NK-92 treated with Interleukin-12 subunit alpha and Interleukin-12 subunit beta, amount 100 ng/mL, for 24 hours (cell line): ENCODE results near the gene DNAH8.
A peak's percentile ranks its signal among the peaks of the same experiment; 100 is the strongest.
"Not testable (repeated sequence)": the region's sequence is repeated elsewhere in the genome, so short reads cannot be mapped to it uniquely, and the experiment has no call there.

Source experiments
- DNase-seq: peaks from one replicate; lab custom pipeline; 2025; lab: John Stamatoyannopoulos, UW

The DNAH8 gene

DNA sequence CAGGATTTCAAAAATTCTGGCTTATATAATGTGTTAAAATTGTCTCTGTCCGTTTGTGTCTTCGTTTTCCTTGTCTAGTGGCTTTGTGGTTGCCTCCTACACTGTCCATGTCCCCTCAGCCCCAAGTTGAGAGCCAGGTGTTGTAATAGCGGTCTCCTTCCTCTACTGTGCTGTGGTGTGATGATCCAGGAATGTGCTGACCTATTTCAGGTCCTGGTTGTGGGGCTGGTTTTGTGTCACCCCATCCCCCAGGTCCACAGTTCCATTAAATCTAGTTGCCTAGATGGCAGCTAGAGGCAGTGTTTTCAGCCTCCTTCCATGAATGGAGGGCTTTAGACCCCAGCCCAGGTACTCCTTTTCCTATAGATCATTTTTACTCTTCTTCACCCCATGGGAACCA, 128.7 kb downstream of the DNAH8 start:
- DNase-seq: no peak

DNA sequence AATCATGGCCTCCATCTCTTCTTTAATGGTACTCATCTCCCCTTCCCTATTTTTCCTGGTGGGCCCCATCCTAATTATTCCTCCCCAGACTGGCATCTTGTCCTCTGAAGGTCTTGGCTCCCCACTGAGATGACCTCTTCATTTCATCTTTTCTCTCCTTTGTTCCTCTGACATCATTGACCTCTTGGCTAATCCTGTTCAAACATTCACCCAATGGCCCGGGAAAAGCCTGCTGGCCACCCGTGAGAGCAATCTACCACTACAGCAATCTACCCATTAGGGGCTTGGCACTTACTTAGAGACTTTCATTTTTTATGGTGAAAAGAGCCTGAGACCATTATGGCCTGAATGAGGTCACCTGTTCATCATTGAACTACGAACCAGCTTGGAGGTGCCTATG, 130.8 kb downstream of the DNAH8 start:
- DNase-seq: no peak

DNA sequence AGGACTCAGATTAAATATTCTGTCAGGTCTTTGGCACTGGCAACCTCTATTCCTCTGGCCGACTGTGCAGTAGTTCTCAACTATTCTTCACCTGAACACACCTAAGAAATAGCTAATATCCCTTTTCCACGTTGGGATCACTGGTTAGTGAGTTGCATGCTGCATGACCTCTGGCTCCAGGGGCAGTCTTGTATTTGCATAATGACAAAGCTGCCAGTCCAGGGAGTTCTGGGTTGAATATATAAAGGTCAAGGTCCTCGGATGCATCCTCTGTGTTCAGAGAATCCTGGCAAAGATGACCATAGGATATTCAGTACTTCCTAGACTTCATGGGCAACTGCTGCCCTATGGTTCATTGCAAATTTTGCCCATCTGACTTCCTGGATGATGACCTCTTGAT, 131.2 kb downstream of the DNAH8 start:
- no peak for DNase-seq

DNA sequence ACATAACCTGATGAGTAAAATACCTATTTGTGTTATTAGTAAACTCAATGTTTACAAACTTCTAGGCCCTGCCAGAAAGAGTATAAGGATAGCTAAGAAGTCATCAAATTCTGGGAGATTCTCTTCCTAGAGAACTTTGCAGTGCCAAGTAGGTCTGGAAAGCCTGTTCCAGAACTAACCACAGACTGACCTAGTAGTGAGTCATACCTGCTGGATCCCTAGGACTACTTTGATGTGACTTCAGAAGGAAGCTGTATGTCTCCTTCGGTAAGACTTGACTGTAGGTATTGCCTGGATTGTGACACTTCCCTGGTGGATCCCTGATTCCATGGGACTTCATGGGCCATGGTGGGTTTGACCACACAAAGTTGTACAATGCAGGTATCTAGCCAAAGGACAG, 131.7 kb downstream of the DNAH8 start:
- DNase-seq: no peak

DNA sequence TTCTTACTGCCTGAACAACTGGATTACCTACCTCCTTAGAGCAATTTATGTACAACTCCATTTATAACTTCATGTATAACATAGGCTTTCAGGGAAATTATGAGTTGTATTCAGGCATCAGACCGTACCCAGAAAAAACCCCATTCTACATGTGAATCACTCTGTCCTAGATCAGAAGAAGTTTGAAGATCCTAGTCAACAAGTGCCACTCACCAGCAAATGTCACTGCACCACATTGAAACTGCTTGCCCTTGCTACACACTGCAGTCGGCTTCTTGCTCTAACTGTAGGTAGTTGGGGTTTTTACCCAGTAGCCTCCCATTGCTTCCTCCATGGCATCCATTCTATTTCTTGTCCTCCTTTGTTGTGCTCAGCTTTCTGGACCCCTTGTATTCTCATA, 132.4 kb downstream of the DNAH8 start:
- no peak for DNase-seq

DNA sequence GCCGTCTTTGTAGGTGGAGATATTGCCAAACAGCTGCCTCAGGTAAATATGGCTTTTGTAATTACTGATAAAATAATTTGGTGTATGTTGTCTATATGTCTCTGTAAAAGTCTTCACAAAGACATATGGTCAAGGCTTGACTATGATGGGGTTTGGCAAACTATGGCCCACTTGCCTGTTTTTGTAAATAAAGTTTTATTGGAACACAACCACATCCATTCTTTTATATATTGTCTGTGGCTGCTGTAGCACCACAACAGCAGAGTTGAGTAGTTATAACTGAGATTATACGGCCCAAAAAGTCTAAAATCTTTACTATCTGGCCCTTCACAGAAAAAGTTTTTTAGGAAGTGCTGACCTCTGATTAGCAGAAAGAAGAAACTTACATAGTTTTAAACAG, 133.6 kb downstream of the DNAH8 start:
- DNase-seq: no peak

DNA sequence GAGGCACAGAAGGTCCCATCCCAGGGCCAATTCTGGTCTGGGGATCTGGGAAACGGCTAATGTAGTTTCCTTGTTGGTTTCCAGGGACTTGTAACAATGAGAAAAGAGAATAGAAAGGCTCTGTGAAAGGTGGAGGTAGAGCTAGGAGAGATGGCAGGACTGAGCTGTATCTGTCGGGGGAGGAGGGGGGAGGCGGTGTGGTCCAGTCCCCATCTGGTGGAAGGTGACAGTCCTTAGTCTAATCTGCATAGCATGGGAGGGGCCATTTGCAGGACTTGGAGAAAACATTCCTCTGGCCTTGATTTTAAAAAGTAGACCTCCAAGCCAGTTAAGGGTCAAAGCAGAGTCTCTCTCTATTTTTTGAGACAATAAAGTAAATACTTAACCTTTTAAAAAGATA, 137.1 kb downstream of the DNAH8 start:
- DNase-seq: no peak

DNA sequence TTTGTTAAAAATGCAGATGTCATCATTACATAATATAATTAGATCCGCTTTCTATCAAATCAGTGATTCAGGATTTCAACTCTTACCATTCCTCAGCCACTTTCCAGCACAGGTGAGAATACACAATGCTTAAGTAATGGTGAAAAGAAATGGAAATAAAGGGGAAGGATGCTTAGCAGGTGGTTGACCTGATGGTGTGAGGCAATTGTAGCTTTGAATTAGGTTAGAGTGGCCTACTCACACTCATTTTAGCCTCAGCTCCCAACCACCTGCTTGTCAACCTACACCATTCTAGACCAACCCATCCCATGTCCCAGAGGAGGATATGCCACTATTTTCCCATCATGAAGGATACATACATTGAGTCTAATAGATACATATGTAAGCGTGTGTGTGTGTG, 138.1 kb downstream of the DNAH8 start:
- no peak for DNase-seq

DNA sequence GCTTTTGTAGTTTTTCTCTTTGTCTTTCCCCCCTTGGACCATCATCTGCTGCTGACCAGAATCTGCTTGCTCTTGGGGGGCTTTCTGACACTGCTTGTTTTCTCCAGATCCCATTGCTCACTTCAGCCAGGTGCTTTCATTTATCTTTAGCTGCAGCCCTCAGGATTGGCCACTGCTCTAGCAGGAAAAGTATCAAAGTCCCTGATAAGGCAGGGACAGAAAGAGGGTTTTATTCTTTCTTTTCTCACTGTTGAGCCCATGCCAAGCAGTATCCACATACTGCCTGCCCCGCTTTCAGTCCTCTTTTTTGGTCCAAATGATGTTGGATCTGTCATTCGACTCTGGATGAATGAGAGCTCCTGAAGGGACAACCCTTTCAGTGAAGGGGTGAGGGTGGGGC, 141.4 kb downstream of the DNAH8 start:
- no peak for DNase-seq

DNA sequence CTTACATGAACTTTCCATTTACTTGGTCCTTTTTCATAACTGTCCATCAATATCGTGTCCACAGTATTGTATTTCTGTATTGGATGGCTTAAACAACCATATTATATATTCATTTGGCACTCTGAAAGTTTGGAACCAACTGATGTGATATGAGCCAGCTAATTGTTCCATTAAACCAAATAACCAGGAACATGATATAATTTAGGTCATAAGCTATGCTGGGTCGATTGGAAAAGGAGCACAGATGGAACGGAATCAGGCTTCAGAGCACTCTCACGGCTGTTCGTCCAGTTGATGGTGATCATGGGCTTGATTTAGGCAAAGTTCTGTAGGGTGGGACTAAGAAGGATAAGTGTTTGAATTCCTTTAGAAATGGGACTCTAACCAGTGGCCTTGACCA, 142.7 kb downstream of the DNAH8 start:
- DNase-seq: no peak

DNA sequence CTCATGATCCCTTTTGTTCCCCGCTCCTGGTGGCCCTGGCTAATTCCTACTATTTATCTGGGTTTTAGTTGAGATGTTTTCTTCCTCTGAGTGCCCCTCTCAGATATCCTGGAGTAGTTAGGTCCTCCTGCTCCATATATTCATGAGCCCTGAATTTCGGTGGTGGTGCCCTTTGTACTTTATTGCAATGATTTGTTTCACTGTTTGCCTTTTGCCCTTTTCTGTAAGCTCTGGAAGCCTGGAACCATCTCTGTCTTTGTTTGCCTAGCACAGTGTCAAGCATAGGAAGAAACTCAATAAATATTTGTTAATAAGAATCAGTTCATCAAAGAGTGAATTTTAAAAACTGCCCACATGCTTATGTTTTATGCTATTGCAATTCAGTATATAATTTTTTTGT, 144.9 kb downstream of the DNAH8 start:
- DNase-seq: no peak

DNA sequence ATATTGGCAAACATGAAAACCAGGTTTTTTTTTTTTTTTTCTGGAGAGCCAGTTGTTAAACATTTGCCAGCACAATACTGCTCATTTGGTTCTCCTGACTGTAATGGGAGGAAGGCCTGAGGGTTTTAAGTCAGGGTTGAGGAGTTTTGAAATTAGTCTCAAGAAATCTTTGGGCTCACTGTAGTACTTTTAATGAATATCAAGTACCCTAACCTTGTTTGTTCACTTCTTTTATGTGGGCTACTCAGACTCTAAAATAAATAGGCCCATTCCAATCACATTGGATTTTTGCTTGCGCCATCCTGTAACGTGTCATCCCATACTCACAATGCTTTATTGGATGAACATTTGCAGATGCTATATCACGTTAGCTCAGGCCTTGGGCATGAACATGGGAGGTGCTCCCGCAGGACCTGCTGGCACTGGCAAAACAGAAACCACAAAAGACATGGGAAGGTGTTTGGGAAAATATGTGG, 146.9 kb downstream of the DNAH8 start:
- DNase-seq: no peak

DNA sequence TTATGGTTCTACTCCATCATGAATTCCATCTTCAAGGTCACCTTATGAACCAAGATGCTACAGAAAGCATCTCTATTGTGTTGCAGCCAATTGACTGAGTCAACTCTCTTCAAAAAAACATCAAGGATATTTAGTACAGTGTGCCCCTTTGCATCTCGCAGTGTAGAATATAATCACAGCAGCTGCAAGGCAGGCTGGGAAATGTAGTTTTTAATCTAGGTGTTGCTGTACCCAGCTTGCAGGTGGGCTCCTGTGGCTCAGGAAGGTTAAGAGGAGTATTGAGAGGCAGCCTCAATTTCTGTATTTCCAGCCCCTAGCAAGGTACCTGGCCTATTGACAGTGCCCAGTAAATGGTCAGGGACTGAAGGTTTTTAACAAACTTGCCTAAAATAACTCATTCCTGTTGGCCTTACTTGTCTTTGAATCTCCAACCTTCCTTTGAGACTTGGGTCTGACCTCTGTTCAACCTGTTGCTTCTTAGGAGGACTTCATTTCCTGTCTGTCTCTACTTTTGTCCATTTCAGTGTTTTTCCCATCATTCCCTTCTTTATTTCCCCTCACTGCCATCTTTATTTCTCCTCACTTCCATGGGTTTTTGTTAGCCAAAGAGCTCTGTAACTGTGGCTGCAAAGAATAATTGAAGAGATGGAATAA, 150.5 kb downstream of the DNAH8 start:
- DNase-seq: no peak

DNA sequence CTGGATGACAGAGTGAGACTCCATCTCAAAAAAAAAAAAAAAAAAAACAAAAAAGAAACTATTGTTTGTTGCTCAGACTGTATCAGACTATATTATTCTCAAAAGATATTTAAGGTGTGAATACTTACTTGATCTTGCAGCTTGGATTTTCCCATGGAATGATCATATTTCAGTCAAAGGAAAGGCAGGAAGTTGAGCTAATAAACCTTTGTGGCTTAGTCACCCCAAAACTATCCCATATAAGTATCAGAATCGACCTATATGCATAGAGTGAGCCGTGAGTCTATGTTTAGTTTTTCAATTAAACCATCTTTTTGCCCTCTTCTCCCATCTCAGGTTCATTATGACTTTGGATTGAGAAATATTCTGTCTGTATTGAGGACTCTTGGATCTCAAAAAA, 152.6 kb downstream of the DNAH8 start:
- no peak for DNase-seq

DNA sequence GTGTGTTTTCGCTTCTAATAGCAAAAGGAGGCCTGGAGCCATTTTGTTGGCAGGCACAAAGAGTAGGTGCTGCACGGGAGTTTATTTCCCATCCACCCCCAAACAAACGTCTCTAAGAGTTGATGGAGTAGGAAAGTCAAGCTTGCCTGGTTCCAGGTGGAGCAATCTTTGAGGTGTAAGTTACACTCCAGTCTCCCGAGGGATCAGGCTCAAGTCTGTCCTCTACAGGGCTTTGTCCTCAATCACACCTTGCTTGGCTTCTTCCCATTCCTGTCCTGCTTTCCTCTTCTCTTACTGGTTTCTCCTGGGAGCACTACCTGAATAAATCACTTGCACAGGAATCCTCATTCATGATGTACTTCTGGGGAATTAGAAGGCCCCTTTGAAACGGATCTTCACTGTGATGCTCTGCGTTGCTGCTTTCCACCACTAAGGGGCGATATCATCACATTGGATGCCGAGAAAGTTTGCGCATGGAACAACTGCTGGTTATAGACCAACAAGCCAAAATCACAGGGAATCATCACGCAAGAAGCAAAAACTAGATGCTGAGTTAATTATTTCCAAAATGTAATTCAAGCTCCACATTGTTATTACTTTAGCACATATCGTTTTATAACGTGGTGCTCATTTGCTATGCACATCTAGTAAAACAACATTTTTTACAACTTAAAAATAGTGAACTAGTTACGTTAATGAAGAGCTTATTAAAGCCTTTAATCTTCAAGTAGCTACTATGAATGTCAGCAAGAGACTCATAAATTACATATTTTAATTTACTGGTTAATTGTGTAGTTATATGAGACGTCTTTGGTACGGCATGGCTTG, 156.8 kb downstream of the DNAH8 start:
- peak; percentile 11 for DNase-seq

DNA sequence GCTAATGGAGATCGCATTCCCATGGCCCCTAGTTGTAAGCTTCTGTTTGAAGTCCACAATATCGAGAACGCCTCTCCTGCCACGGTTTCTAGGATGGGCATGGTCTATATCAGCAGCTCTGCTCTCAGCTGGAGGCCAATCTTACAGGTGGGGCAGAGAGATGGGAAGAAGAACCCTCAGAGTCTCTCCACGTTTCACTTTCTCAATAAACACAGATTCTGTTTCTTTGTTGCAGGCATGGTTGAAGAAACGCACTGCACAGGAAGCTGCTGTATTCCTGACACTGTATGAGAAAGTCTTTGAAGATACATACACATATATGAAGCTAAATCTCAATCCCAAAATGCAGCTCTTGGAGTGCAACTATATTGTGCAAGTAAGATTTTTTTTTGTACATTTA, 157.9 kb downstream of the DNAH8 start:
- DNase-seq: no peak

DNA sequence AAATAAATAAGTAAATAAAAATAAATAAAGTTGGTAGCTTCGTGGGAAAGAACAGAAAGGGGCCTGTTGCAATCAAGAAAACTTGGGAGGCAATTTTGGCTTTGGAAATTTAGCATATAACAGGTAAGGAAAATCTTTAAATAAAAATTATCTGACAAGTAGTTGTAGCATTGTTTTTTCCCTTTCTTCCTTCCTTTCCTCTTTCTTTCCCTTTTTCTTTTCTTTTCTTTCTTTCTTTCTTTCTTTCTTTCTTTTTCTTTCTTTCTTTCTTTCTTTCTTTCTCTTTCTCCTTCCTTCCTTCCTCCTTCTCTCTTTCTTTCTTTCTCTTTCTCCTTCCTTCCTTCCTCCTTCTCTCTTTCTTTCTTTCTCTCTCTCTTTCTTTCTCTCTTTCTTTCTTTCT, 158.7 kb downstream of the DNAH8 start:
- not testable (repeated sequence) for DNase-seq

DNA sequence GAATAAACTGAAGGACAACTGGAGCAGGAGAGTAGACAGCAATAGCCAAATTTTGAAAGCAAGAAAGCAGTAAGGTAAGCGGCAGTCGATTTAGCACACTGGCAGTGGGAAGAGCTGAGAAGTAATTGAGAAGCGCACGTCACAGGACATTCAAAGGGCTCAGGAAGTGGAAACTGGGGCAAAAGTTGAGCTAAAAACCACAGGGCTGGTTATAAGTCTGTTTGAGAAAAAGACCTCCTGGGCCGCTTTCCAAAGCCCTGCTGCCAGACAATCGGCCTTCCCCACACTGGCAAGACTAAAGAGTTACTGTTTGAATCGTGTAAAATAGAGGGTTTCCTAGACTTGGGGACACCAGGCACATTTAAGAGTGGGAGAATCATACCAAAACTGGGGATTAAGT, 161.4 kb downstream of the DNAH8 start:
- DNase-seq: no peak

DNA sequence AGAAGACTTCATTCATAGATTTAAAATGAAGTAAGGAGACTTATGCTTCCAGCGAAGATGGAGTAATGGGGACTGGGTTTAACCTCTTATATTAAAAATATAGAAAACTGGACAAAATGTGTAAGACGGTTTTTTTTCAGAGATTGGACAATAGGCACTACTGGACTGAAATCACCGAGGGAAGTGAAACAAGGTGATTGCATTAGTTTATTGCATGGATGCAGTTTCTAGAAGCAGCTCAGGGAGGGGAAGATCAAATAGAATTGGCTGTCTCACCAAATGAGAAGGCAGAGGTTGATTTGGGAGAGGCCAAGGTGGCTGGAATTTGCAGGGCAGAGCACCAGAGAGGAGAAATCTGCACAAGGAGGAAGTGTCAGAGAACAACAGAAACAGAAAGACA, 162.6 kb downstream of the DNAH8 start:
- no peak for DNase-seq

DNA sequence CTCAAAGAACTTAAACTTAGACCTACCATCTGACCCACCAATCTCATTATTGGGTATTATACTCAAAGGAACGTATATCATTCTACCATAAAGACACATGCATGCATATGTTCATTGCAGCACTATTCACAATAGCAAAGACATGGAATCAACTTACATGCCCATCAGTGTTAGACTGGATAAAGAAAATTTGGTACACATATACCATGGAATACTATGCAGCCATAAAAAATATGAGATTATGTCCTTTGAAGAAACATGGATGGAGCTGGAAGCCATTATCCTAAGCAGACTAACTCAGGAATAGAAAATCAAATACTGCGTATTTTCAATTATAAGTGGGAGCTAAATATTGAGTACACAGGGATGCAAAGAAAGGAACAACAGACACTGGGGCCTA, 167.0 kb downstream of the DNAH8 start:
- no peak for DNase-seq

DNA sequence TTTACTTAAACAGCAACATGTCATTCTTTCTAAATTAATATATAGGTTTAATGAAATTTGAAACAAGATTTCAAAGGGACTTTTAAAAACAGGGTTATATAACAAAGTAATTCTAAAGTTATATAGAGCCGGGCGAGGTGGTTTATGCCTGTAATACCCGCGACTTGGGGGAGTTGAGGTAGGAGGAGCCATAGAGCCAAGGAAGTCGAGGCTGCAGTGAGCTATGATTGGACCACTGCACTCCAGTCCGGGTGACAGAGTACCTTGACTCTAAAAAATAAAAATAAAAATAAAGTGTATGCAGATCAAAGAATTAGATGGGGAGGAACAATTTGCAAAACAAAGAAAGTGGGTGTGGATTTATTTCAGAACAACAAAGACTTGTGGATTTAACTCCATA, 182.4 kb downstream of the DNAH8 start:
- no peak for DNase-seq

DNA sequence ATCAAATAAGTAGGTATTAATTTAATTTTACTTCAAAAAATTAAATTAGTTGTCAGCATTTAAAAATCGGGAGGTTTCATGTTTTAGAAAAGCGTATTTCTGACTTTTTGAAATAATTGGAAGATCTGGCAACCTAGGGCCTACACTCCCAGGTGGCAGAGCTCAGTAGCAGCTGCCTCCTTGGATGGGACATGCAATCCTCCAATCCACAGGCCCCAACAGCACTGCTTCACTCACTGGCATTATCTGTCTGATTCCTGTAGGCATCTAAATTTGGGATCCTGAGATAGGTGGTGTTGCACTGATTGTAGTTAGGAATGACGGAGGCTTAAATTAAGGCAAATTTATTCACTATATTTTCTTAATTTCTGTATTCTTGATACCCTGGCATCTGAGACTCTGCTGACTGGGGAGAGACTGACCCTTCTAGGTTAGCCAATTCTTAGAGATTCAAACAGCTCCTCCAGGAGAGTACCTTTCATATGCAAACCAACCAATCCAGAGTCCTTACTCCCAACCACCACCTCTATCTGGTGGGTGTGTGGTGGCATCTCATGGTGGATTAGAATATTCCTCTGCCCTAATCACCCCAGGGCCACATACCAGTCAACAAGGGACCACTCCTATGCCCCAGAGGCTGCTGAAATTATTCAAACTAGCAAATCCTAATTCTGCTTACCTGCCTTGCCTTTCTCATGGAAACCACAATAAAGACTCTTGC, 186.9 kb downstream of the DNAH8 start:
- no peak for DNase-seq

DNA sequence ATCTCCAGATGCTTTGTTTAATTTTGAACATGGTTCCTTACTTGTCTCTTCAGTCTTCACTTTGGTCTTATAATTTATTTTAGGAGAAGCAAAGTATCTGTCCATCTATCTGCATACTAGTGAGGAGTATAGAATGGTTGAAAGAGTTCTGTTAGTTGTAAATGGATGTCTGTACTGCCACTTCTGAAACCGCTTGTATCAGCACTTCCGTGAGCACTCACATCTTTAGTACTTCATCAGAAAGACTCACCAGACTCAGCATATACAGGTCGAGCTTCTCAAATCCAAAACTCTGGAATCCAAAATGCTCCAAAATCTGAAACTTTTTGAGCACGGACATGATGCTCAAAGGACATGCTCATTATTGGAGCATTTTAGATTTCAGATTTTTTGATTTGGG, 191.5 kb downstream of the DNAH8 start:
- no peak for DNase-seq
